ENCODE measurements around the gene SSR3.

SSR3 gene

GRCh38 chr3:156539802-156540201 is 15.1 kb downstream of the SSR3 start:
- in situ Hi-C loops (cut with MboI; ENCODE audit: low sequenced_read_pairs, unreplicated experiment): loop anchor here (10.0 to 25.0 kb wide), 3 partner anchors 125 to 547 kb away; no protein-coding TSS in a partner anchor
- DNase-seq (ENCODE audit: low spot score): no peak
- no peak for TF ChIP-seq CTCF (IDR thresholded peaks at IDR 0.05; ENCODE audit: borderline replicate concordance, control extremely low read depth, extremely low read depth, insufficient read depth, missing control alignments)

GRCh38 chr3:156539051-156539450 is 15.9 kb downstream of the SSR3 start:
- TF ChIP-seq CTCF (IDR thresholded peaks at IDR 0.05; ENCODE audit: borderline replicate concordance, control extremely low read depth, extremely low read depth, insufficient read depth, missing control alignments): no peak
- DNase-seq (ENCODE audit: low spot score): no peak
- in situ Hi-C loops (cut with MboI; ENCODE audit: low sequenced_read_pairs, unreplicated experiment): loop anchor here (25.0 kb wide), 2 partner anchors 273 to 548 kb away; no protein-coding TSS in a partner anchor

GRCh38 chr3:156536524-156537316 is 18.2 kb downstream of the SSR3 start:
- no peak for TF ChIP-seq CTCF (IDR thresholded peaks at IDR 0.05; ENCODE audit: borderline replicate concordance, control extremely low read depth, extremely low read depth, insufficient read depth, missing control alignments)
- in situ Hi-C loops (cut with MboI; ENCODE audit: low sequenced_read_pairs, unreplicated experiment): loop anchor here (25.0 kb wide), 2 partner anchors 276 to 551 kb away; no protein-coding TSS in a partner anchor
- no peak for DNase-seq (ENCODE audit: low spot score)

- no peak for DNase-seq (ENCODE audit: low spot score)
- in situ Hi-C loops (cut with MboI; ENCODE audit: low sequenced_read_pairs, unreplicated experiment): loop anchor here (25.0 kb wide), 2 partner anchors 277 to 552 kb away; no protein-coding TSS in a partner anchor
- TF ChIP-seq CTCF (IDR thresholded peaks at IDR 0.05; ENCODE audit: borderline replicate concordance, control extremely low read depth, extremely low read depth, insufficient read depth, missing control alignments): no peak
Measured at GRCh38 chr3:156535798-156536197, 19.1 kb downstream of the SSR3 start.

GRCh38 chr3:156535162-156535627 is 19.7 kb downstream of the SSR3 start:
- in situ Hi-C loops (cut with MboI; ENCODE audit: low sequenced_read_pairs, unreplicated experiment): loop anchor here (25.0 kb wide), 2 partner anchors 277 to 552 kb away; no protein-coding TSS in a partner anchor
- TF ChIP-seq CTCF (IDR thresholded peaks at IDR 0.05; ENCODE audit: borderline replicate concordance, control extremely low read depth, extremely low read depth, insufficient read depth, missing control alignments): no peak
- DNase-seq (ENCODE audit: low spot score): no peak

- no peak for TF ChIP-seq CTCF (IDR thresholded peaks at IDR 0.05; ENCODE audit: borderline replicate concordance, control extremely low read depth, extremely low read depth, insufficient read depth, missing control alignments)
- in situ Hi-C loops (cut with MboI; ENCODE audit: low sequenced_read_pairs, unreplicated experiment): loop anchor here (25.0 kb wide), 2 partner anchors 279 to 554 kb away; no protein-coding TSS in a partner anchor
- DNase-seq (ENCODE audit: low spot score): no peak
Measured at GRCh38 chr3:156533205-156533604, 21.7 kb downstream of the SSR3 start.

Measured in GM13976 (cell line).